ENCODE measurements around the gene MCTP2. TPM values are rescaled to one million over a fixed set of nuclear protein-coding genes. Genes with fewer than 3 reads are reported as not detected.

The MCTP2 gene
- total and polyA plus RNA-seq, 2 donors (not counting 1 experiment from before 2014, with no cell fraction given) = 38.3 to 64.8 TPM

DNA sequence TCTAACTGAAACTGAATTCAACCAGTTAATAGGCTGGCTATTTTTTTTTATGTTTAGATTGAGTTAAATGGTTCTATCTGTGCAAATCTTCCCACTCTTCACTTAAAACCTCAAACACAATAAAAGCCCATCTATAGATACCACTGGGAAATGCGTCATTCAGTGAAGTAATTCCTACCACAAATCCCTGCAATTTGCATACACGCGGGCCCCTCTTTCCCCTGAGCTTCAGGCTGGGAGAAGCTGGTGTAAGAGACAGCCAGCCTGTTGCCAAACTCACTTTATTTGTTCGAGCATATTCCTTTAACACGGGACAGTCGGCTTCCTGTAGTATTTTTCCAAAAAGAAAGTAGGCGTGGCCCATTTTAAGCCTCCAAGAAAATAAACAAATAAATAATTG is 26.0 kb upstream of the MCTP2 start:
- POLR2A ChIA-PET = no interaction called here
- Mint-ChIP-seq H3K27me3 (peaks cover 11% of the 10 kb centered on the region), H3K4me1 (peaks cover 14% of the 10 kb centered on the region), H3K4me3 (no peak overlapping the region), H3K9me3 (ENCODE audit: insufficient read depth) (no peaks in the 10 kb centered on the region), H3K27ac (no peak overlapping the region)
- Histone ChIP-seq H2AFZ (ENCODE audit: insufficient read depth, low read depth, low read length, poor library complexity, severe bottlenecking) (no peak overlapping the region), H3K4me3 (ENCODE audit: control extremely low read depth in 1 of 5, extremely low read depth in 1 of 5, insufficient read depth in 1 of 5, low read depth in 2 of 5, low read length in 4 of 5) (no peak overlapping the region), H3K4me1 (ENCODE audit: control insufficient read depth in 2 of 2, insufficient read depth in 2 of 2, low read length in 2 of 2) (peaks cover 4 to 6% of the 10 kb centered on the region in 2 donors), H3K27me3 (replicated peaks in 1 of 4; ENCODE audit: control extremely low read depth in 1 of 4, control insufficient read depth in 3 of 4, insufficient read depth in 4 of 4, low read length in 3 of 4) (peaks cover 0 to 7% (median 0%) of the 10 kb centered on the region in 4 experiments), H3K27ac (ENCODE audit: low read length in 2 of 2) (no peak overlapping the region), H3K36me3 (replicated peaks in 1 of 2; ENCODE audit: control extremely low read depth in 1 of 2, control insufficient read depth in 1 of 2, extremely low read depth in 1 of 2, insufficient read depth in 2 of 2, low read length in 1 of 2) (no peaks in the 10 kb centered on the region), H3K9ac (ENCODE audit: low read length) (no peak overlapping the region), H3K9me3 (ENCODE audit: control extremely low read depth in 1 of 3, control insufficient read depth in 2 of 3, insufficient read depth in 1 of 3, low read length in 2 of 3) (no peaks in the 10 kb centered on the region), H3K79me2 (ENCODE audit: control insufficient read depth, insufficient read depth, low read length) (no peaks in the 10 kb centered on the region), H3K4me2 (replicated peaks; ENCODE audit: low read depth, low read length, poor library complexity, severe bottlenecking) (no peak overlapping the region), H4K20me1 (ENCODE audit: control insufficient read depth, insufficient read depth, low read length, poor library complexity, severe bottlenecking) (no peaks in the 10 kb centered on the region)
- WGBS (ENCODE audit: insufficient coverage) = 73% methylated on average over 4 of the region's 7 CpGs
- intact Hi-C loops (cut with micrococcal nuclease) = no loop called here
- TF ChIP-seq EZH2 (IDR thresholded peaks at IDR 0.05; ENCODE audit: borderline replicate concordance, insufficient read depth, low read depth, low read length, poor library complexity, severe bottlenecking) = no peak
- TF ChIP-seq, protein P1, sequence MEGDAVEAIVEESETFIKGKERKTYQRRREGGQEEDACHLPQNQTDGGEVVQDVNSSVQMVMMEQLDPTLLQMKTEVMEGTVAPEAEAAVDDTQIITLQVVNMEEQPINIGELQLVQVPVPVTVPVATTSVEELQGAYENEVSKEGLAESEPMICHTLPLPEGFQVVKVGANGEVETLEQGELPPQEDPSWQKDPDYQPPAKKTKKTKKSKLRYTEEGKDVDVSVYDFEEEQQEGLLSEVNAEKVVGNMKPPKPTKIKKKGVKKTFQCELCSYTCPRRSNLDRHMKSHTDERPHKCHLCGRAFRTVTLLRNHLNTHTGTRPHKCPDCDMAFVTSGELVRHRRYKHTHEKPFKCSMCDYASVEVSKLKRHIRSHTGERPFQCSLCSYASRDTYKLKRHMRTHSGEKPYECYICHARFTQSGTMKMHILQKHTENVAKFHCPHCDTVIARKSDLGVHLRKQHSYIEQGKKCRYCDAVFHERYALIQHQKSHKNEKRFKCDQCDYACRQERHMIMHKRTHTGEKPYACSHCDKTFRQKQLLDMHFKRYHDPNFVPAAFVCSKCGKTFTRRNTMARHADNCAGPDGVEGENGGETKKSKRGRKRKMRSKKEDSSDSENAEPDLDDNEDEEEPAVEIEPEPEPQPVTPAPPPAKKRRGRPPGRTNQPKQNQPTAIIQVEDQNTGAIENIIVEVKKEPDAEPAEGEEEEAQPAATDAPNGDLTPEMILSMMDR (IDR thresholded peaks at IDR 0.05) = no peak
- no peak for ATAC-seq (ENCODE audit: low read depth)
- CTCF ChIA-PET = no interaction called here
- DNase-seq = no peak

DNA sequence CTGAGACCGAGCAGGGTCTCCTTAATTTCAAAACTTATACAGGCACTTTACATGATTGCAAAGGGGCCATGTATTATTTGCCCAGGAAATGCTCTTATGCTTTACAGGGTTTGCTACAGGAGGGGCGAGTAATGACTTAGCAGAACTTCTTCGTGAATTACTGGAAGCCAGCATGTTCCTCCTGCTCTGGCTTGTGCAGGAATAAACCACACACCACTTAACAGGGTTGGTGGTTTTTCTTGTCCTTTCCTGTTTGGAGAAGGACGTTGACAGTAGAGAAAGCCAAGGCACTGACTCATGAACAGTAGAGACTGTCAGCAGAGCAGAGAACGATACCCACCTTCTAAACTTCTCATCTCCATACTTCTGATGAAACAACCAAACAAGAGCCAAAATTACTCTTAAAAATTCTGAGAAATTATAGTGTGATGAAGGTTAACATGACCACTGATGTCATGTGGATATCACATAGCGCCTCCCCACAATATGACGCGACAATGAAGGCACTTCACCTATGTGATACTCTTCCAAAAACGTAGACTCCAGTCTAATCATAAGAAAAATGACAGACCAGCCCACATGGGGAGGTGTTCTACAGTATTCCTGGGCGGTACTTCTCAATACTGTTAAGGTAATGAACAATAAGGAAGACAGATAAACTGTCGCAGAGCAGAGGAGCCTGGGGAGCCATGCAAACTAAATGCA is 24.7 kb upstream of the MCTP2 start:
- H3K4me1 Mint-ChIP-seq = peaks cover 14% of the 10 kb centered on the region
- intact Hi-C loops (cut with micrococcal nuclease) = no loop called here

More for the DNA sequence above, 24.7 kb upstream of the MCTP2 start:
- TF ChIP-seq EZH2 (IDR thresholded peaks at IDR 0.05; ENCODE audit: borderline replicate concordance, insufficient read depth, low read depth, low read length, poor library complexity, severe bottlenecking) = no peak
- TF ChIP-seq, protein P1 (IDR thresholded peaks at IDR 0.05) = no peak
- WGBS (ENCODE audit: insufficient coverage) = 24% methylated on average over 3 of the region's 11 CpGs
- Mint-ChIP-seq H3K4me3 (peak overlapping the region; percentile 24), H3K27ac (no peak overlapping the region), H3K27me3 (peaks cover 11% of the 10 kb centered on the region), H3K9me3 (ENCODE audit: insufficient read depth) (no peaks in the 10 kb centered on the region)
- no peaks in the 10 kb centered on the region for H3K79me2 ChIP-seq (ENCODE audit: control insufficient read depth, insufficient read depth, low read length)
- peaks cover 4 to 6% of the 10 kb centered on the region in 2 donors for H3K4me1 ChIP-seq (ENCODE audit: control insufficient read depth in 2 of 2, insufficient read depth in 2 of 2, low read length in 2 of 2)
- H4K20me1 ChIP-seq (ENCODE audit: control insufficient read depth, insufficient read depth, low read length, poor library complexity, severe bottlenecking) = no peaks in the 10 kb centered on the region
- H3K4me3 ChIP-seq (ENCODE audit: control extremely low read depth in 1 of 5, extremely low read depth in 1 of 5, insufficient read depth in 1 of 5, low read depth in 2 of 5, low read length in 4 of 5) = peak overlapping the region in 3 of 5 experiments; percentile 18 to 41 (median 24)
- H2AFZ ChIP-seq (ENCODE audit: insufficient read depth, low read depth, low read length, poor library complexity, severe bottlenecking) = peak overlapping the region; percentile 39
- POLR2A ChIA-PET = no interaction called here
- H3K4me2 ChIP-seq (replicated peaks; ENCODE audit: low read depth, low read length, poor library complexity, severe bottlenecking) = peak overlapping the region; percentile 54
- CTCF ChIA-PET = no interaction called here
- no peaks in the 10 kb centered on the region for H3K36me3 ChIP-seq (replicated peaks in 1 of 2; ENCODE audit: control extremely low read depth in 1 of 2, control insufficient read depth in 1 of 2, extremely low read depth in 1 of 2, insufficient read depth in 2 of 2, low read length in 1 of 2)
- peak overlapping the region; percentile 21 for H3K9ac ChIP-seq (ENCODE audit: low read length)
- no peaks in the 10 kb centered on the region for H3K9me3 ChIP-seq (ENCODE audit: control extremely low read depth in 1 of 3, control insufficient read depth in 2 of 3, insufficient read depth in 1 of 3, low read length in 2 of 3)
- ATAC-seq (ENCODE audit: low read depth) (no peak), DNase-seq (peak; percentile 8)
- peaks cover 0 to 7% (median under 1%) of the 10 kb centered on the region in 4 experiments for H3K27me3 ChIP-seq (replicated peaks in 1 of 4; ENCODE audit: control extremely low read depth in 1 of 4, control insufficient read depth in 3 of 4, insufficient read depth in 4 of 4, low read length in 3 of 4)
- no peak overlapping the region for H3K27ac ChIP-seq (ENCODE audit: low read length in 2 of 2)
